Upper lobe of left lung (tissue), 6 donors: ENCODE results near the gene PDE4D. TPM values are rescaled to one million over a fixed set of nuclear protein-coding genes. Genes with fewer than 3 reads are reported as not detected.

Experiments
- ATAC-seq, 2 donors: fragments of 200-7000 bp; cut with Tn5 transposase; one replicate each; pipeline ENCODE4 v1.9.1; 2022; ENCODE audit warnings: mild to moderate bottlenecking in 2 of 2, moderate library complexity in 2 of 2; ENCODE audit not compliant: low FRiP score in 2 of 2
- DNase-seq, 2 donors: peaks; one replicate each; pipeline ENCODE4 v3.0.0-alpha.2; 2019 to 2020
- H3K27ac ChIP-seq, 4 donors: fragments of 200-600 bp; sonication (generic); one replicate each; pipeline ENCODE4 v1.5.1; 2016 to 2019
- H3K27me3 ChIP-seq, 4 donors: fragments of 200-600 bp; sonication (generic); one replicate each; pipeline ENCODE4 v1.5.1; 2017 to 2019
- H3K36me3 ChIP-seq, 4 donors: fragments of 200-600 bp; sonication (generic); one replicate each; pipeline ENCODE4 v1.5.1; 2016 to 2019
- H3K4me1 ChIP-seq, 4 donors: fragments of 200-600 bp; sonication (generic); one replicate each; pipeline ENCODE4 v1.5.1; 2018 to 2019
- H3K4me3 ChIP-seq, 4 donors: fragments of 200-600 bp; sonication (generic); one replicate each; pipeline ENCODE4 v1.5.1; 2017 to 2019; ENCODE audit warnings: mild to moderate bottlenecking in 2 of 4, moderate library complexity in 1 of 4
- H3K9me3 ChIP-seq, 4 donors: fragments of 200-600 bp; sonication (generic); one replicate each; pipeline ENCODE4 v1.5.1; 2018 to 2019
- CTCF ChIP-seq, 6 experiments: fragments of 450-650 bp in 4 of 6; fragments of 200-600 bp in 2 of 6; sonication (generic) in 2 of 6; IDR thresholded peaks; one replicate each; pipeline ENCODE4 v1.5.1; 2016 to 2019; ENCODE audit warnings: antibody characterized with exemption in 6 of 6
- EP300 ChIP-seq, 4 donors: sonication (generic); formaldehyde crosslinking; IDR thresholded peaks; one replicate each; pipeline ENCODE4 v1.5.1; 2017; ENCODE audit warnings: antibody characterized with exemption in 4 of 4, control low read depth in 2 of 4
- POLR2A ChIP-seq, 4 donors: fragments of 450-650 bp; IDR thresholded peaks; one replicate each; pipeline ENCODE4 v1.5.1; 2016 to 2017; ENCODE audit warnings: antibody characterized with exemption in 4 of 4, mild to moderate bottlenecking in 2 of 4
- POLR2AphosphoS5 ChIP-seq, 2 donors: sonication (generic); formaldehyde crosslinking; IDR thresholded peaks; one replicate each; pipeline ENCODE4 v1.5.1; 2017; ENCODE audit warnings: antibody characterized with exemption in 2 of 2
- WGBS, 2 donors: methylation state at CpG; one replicate each; pipeline ENCODE4 v1.1.5; 2017 to 2018; 5-methylcytosine and 5-hydroxymethylcytosine counted together
- total RNA-seq, 6 donors: library from RNA; depleted of rRNA in 4 of 6; stranded (reverse); fragments of >200 nt in 4 of 6; gene quantifications; one replicate each; pipeline versions ENCODE4 v1.1.0 to v1.2.1, GENCODE V29; 2016 to 2021
- donor health status: DM: no; HTN: no; CAD: no; lungs with moderate emphysema.
- donor health status: DM: no; HTN: yes; CAD: no; lungs with severe emphysema.

The PDE4D gene
- total RNA-seq, 6 donors from 2014 or later = 50.4 to 188 (median 84.0) TPM

- DNase-seq = no peak
- ATAC-seq = no peak
- Histone ChIP-seq H3K27ac (no peak overlapping the region), H3K4me3 (no peak overlapping the region), H3K27me3 (no peaks in the 10 kb centered on the region), H3K4me1 (no peaks in the 10 kb centered on the region), H3K36me3 (no peaks in the 10 kb centered on the region), H3K9me3 (no peaks in the 10 kb centered on the region)
- 82% methylated on average over 2 of the region's 2 CpGs for WGBS, 2 donors
- TF ChIP-seq POLR2A (IDR thresholded peaks at IDR 0.05) (no peak), POLR2AphosphoS5 (IDR thresholded peaks at IDR 0.05) (no peak), EP300 (IDR thresholded peaks at IDR 0.05) (no peak), CTCF (IDR thresholded peaks at IDR 0.05) (no peak)
Observed at GRCh38 chr5:59535561-59535960, 358.0 kb downstream of the PDE4D start.

- ATAC-seq (no peak), DNase-seq (no peak)
- no peaks in the 10 kb centered on the region for H3K27me3 ChIP-seq
- no peak overlapping the region for H3K4me3 ChIP-seq
- H3K9me3 ChIP-seq = no peaks in the 10 kb centered on the region
- no peak overlapping the region for H3K27ac ChIP-seq
- H3K4me1 ChIP-seq = no peaks in the 10 kb centered on the region
- no peak for TF ChIP-seq POLR2AphosphoS5 (IDR thresholded peaks at IDR 0.05)
- TF ChIP-seq POLR2A (IDR thresholded peaks at IDR 0.05) = no peak
- TF ChIP-seq CTCF (IDR thresholded peaks at IDR 0.05) = no peak
- no peak for TF ChIP-seq EP300 (IDR thresholded peaks at IDR 0.05)
- H3K36me3 ChIP-seq = no peaks in the 10 kb centered on the region
Observed at GRCh38 chr5:59533730-59534108, 359.8 kb downstream of the PDE4D start.

- Histone ChIP-seq H3K36me3 (no peaks in the 10 kb centered on the region), H3K9me3 (no peaks in the 10 kb centered on the region), H3K4me3 (no peak overlapping the region), H3K27me3 (no peaks in the 10 kb centered on the region), H3K27ac (no peak overlapping the region), H3K4me1 (no peaks in the 10 kb centered on the region)
- WGBS, 2 donors = 0 to 97% methylated on average over 1 of the region's 1 CpG
- TF ChIP-seq POLR2A (IDR thresholded peaks at IDR 0.05) (no peak), CTCF (IDR thresholded peaks at IDR 0.05) (no peak), POLR2AphosphoS5 (IDR thresholded peaks at IDR 0.05) (no peak), EP300 (IDR thresholded peaks at IDR 0.05) (no peak)
- DNase-seq (no peak), ATAC-seq (no peak)
Observed at GRCh38 chr5:59532979-59533729, 360.4 kb downstream of the PDE4D start.

- DNase-seq (no peak), ATAC-seq (no peak)
- H3K27ac ChIP-seq = no peak overlapping the region
- no peaks in the 10 kb centered on the region for H3K36me3 ChIP-seq
- H3K27me3 ChIP-seq = no peaks in the 10 kb centered on the region
- 95 to 100% methylated on average over 1 of the region's 1 CpG for WGBS, 2 donors
- no peak overlapping the region for H3K4me3 ChIP-seq
- TF ChIP-seq POLR2A (IDR thresholded peaks at IDR 0.05) (no peak), CTCF (IDR thresholded peaks at IDR 0.05) (no peak), EP300 (IDR thresholded peaks at IDR 0.05) (no peak)
- no peaks in the 10 kb centered on the region for H3K4me1 ChIP-seq
- H3K9me3 ChIP-seq = no peaks in the 10 kb centered on the region
Observed at GRCh38 chr5:59529239-59529638, 364.3 kb downstream of the PDE4D start.

GRCh38 chr5:59528202-59528862 is 365.2 kb downstream of the PDE4D start:
- DNase-seq (no peak), ATAC-seq (no peak)
- Histone ChIP-seq H3K9me3 (no peaks in the 10 kb centered on the region), H3K36me3 (no peaks in the 10 kb centered on the region), H3K27ac (no peak overlapping the region), H3K4me1 (no peaks in the 10 kb centered on the region), H3K4me3 (no peak overlapping the region), H3K27me3 (no peaks in the 10 kb centered on the region)
- no peak for TF ChIP-seq POLR2AphosphoS5 (IDR thresholded peaks at IDR 0.05)
- TF ChIP-seq CTCF (IDR thresholded peaks at IDR 0.05) = no peak
- TF ChIP-seq EP300 (IDR thresholded peaks at IDR 0.05) = no peak
- TF ChIP-seq POLR2A (IDR thresholded peaks at IDR 0.05) = no peak
- 32 to 49% methylated on average over 2 of the region's 2 CpGs for WGBS, 2 donors
